Ascending aorta (tissue), 2 donors: ENCODE data around the gene SLC24A3. TPM values are rescaled to one million over a fixed set of nuclear protein-coding genes. Genes with fewer than 3 reads are reported as not detected.

Experiments used
- DNase-seq, 2 donors: peaks; one replicate each; pipeline ENCODE4 v3.0.0-alpha.2; 2019; ENCODE audit warnings: low spot score in 2 of 2
- H3K27ac ChIP-seq, 2 donors: fragments of 200-600 bp; sonication (generic); one replicate each; pipeline ENCODE4 v1.5.1; 2016 to 2017; ENCODE audit warnings: mild to moderate bottlenecking in 1 of 2
- H3K27me3 ChIP-seq: fragments of 200-600 bp; sonication (generic); one replicate; pipeline ENCODE4 v1.5.1; 2017
- H3K36me3 ChIP-seq, 2 donors: fragments of 200-600 bp; sonication (generic); one replicate each; pipeline ENCODE4 v1.5.1; 2016
- H3K4me1 ChIP-seq, 2 donors: fragments of 200-600 bp; sonication (generic); one replicate each; pipeline ENCODE4 v1.5.1; 2016 to 2017; ENCODE audit warnings: mild to moderate bottlenecking in 1 of 2
- H3K4me3 ChIP-seq, 2 donors: fragments of 200-600 bp; sonication (generic); one replicate each; pipeline ENCODE4 v1.5.1; 2016 to 2017; ENCODE audit warnings: mild to moderate bottlenecking in 1 of 2
- H3K9me3 ChIP-seq, 2 donors: fragments of 200-600 bp; sonication (generic); one replicate each; pipeline ENCODE4 v1.5.1; 2016
- intact Hi-C: fragments of 100-400 bp; cut with DNase I; formaldehyde crosslinking; loops from one replicate; pipeline ENCODE4 v1.15.1; 2023
- total RNA-seq: library from RNA; depleted of rRNA; stranded (reverse); fragments of >200 nt; gene quantifications from one replicate; pipeline ENCODE4 v1.1.0, GENCODE V29; 2016
- TF ChIP-seq, protein P1 (sequence below), 3 experiments: fragments of 200-600 bp in 2 of 3; fragments of 450-650 bp in 1 of 3; sonication (generic) in 2 of 3; IDR thresholded peaks; one replicate each; pipeline ENCODE4 v1.5.1; 2016 to 2019; ENCODE audit warnings: antibody characterized with exemption in 3 of 3, mild to moderate bottlenecking in 1 of 3, moderate library complexity in 1 of 3

The SLC24A3 gene
- total RNA-seq, 1 donor from 2014 or later: 12.9 TPM

- Histone ChIP-seq H3K4me1 (peaks cover 0 to 11% of the 10 kb centered on the region in 2 donors), H3K9me3 (no peaks in the 10 kb centered on the region), H3K27ac (no peak overlapping the region), H3K36me3 (no peaks in the 10 kb centered on the region), H3K27me3 (no peaks in the 10 kb centered on the region), H3K4me3 (no peak overlapping the region)
- TF ChIP-seq, protein P1, sequence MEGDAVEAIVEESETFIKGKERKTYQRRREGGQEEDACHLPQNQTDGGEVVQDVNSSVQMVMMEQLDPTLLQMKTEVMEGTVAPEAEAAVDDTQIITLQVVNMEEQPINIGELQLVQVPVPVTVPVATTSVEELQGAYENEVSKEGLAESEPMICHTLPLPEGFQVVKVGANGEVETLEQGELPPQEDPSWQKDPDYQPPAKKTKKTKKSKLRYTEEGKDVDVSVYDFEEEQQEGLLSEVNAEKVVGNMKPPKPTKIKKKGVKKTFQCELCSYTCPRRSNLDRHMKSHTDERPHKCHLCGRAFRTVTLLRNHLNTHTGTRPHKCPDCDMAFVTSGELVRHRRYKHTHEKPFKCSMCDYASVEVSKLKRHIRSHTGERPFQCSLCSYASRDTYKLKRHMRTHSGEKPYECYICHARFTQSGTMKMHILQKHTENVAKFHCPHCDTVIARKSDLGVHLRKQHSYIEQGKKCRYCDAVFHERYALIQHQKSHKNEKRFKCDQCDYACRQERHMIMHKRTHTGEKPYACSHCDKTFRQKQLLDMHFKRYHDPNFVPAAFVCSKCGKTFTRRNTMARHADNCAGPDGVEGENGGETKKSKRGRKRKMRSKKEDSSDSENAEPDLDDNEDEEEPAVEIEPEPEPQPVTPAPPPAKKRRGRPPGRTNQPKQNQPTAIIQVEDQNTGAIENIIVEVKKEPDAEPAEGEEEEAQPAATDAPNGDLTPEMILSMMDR (IDR thresholded peaks at IDR 0.05): no peak
- intact Hi-C loops: no loop called here
- no peak for DNase-seq
Measured at GRCh38 chr20:19502169-19502568, 289.7 kb downstream of the SLC24A3 start.

DNA sequence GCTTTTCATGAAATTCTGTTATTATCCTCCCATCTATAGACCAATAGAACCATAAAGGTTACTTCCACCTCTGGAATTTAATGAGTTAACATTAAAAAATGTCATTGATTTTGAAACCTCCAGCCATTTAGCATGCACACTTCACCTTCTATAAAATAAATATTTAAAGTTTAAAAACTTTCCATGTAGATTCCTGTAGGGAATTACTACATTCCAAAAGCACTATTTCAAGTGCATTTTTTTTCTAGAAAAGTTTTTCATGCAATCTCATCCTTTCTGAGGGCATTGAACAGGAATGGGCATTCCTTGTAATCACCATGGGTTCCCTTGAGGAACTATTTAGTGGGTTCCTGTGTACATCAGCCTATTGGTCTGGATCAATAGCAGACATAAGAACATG, 291.8 kb downstream of the SLC24A3 start:
- H3K9me3 ChIP-seq: no peaks in the 10 kb centered on the region
- no peaks in the 10 kb centered on the region for H3K27me3 ChIP-seq
- intact Hi-C loops: no loop called here
- no peak for DNase-seq
- H3K27ac ChIP-seq: no peak overlapping the region
- no peaks in the 10 kb centered on the region for H3K4me1 ChIP-seq
- TF ChIP-seq, protein P1 (IDR thresholded peaks at IDR 0.05): no peak
- no peaks in the 10 kb centered on the region for H3K36me3 ChIP-seq
- no peak overlapping the region for H3K4me3 ChIP-seq

DNA sequence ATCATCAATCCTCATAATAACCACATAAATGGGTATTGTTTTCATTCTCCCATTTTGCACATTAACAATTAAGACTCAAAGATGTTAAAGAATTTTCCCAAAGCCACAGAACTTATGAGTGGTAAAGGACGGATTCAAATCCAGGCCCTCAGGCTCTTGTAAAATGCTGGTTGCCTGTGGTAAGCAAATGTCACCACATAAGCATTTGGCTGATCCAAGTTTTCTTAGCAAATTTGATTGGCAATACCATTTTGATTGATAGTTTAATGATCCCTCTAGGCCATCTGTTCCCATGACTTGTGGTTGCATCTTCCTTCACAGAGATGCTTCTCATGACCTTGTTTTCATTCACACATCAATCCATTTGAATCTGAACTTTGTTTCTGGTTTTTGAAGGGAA, 293.6 kb downstream of the SLC24A3 start:
- H3K27ac ChIP-seq: no peak overlapping the region
- intact Hi-C loops: no loop called here
- TF ChIP-seq, protein P1 (IDR thresholded peaks at IDR 0.05): no peak
- DNase-seq: no peak
- H3K9me3 ChIP-seq: no peaks in the 10 kb centered on the region
- no peak overlapping the region for H3K4me3 ChIP-seq
- no peaks in the 10 kb centered on the region for H3K4me1 ChIP-seq
- no peaks in the 10 kb centered on the region for H3K36me3 ChIP-seq
- no peaks in the 10 kb centered on the region for H3K27me3 ChIP-seq

GRCh38 chr20:19508449-19508848, 296.0 kb downstream of the SLC24A3 start:
- intact Hi-C loops: no loop called here
- H3K27ac ChIP-seq: no peak overlapping the region
- H3K36me3 ChIP-seq: no peaks in the 10 kb centered on the region
- TF ChIP-seq, protein P1 (IDR thresholded peaks at IDR 0.05): no peak
- no peak overlapping the region for H3K4me3 ChIP-seq
- no peaks in the 10 kb centered on the region for H3K9me3 ChIP-seq
- H3K27me3 ChIP-seq: no peaks in the 10 kb centered on the region
- DNase-seq: no peak
- H3K4me1 ChIP-seq: no peaks in the 10 kb centered on the region

- Histone ChIP-seq H3K4me3 (no peak overlapping the region), H3K9me3 (no peaks in the 10 kb centered on the region), H3K27ac (no peak overlapping the region), H3K27me3 (no peaks in the 10 kb centered on the region), H3K36me3 (no peaks in the 10 kb centered on the region), H3K4me1 (no peaks in the 10 kb centered on the region)
- TF ChIP-seq, protein P1 (IDR thresholded peaks at IDR 0.05): no peak
- no peak for DNase-seq
- intact Hi-C loops: no loop called here
Measured at GRCh38 chr20:19510611-19511010, 298.2 kb downstream of the SLC24A3 start.

DNA sequence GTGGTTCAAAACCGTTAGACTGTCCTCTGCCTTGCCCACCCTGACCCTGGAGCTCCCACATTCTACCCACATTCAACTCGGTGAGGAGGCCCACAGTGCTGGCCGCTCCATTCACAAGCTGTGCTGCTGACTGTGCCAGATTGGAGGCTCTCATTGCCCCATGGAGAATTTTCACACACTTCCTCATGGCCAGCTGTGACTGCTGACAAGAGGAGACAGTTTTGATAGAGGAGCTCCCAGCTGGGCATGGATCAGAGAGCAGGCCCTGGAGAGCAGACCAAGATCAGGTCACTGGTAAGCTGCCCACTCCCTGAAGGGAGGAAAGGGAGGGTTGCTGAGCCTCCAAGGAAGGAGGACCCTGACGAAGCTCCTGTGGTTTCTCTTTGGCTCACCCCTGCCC, 299.5 kb downstream of the SLC24A3 start:
- no peaks in the 10 kb centered on the region for H3K4me1 ChIP-seq
- intact Hi-C loops: no loop called here

More for the DNA sequence above, 299.5 kb downstream of the SLC24A3 start:
- Histone ChIP-seq H3K9me3 (no peaks in the 10 kb centered on the region), H3K27ac (no peak overlapping the region), H3K27me3 (no peaks in the 10 kb centered on the region), H3K36me3 (no peaks in the 10 kb centered on the region), H3K4me3 (no peak overlapping the region)
- TF ChIP-seq, protein P1 (IDR thresholded peaks at IDR 0.05): no peak
- no peak for DNase-seq
